HEK293 (cell line): ENCODE measurements around the gene EDC3.

Source experiments
- CTCF ChIA-PET: fragments of 350-600 bp; formaldehyde crosslinking; extraction: SDS; loops from one replicate; lab custom pipeline; 2021; ENCODE audit warnings: antibody characterized with exemption; lab: Yijun Ruan, JAX
- POLR2A ChIA-PET: fragments of 300-600 bp; formaldehyde crosslinking; extraction: SDS; loops from one replicate; lab custom pipeline; 2020; ENCODE audit warnings: antibody characterized with exemption, inconsistent platforms; lab: Yijun Ruan, JAX
- H3K27ac ChIP-seq: fragments of 200-500 bp; sonication (Bioruptor generic); 2 replicates; pipeline ENCODE4 v1.5.1; 2014; ENCODE audit warnings: low read depth, low read length, control low read depth, inconsistent platforms; ENCODE audit errors: extremely low read depth
- H3K36me3 ChIP-seq, 2 experiments: fragments of 200-500 bp in 1 of 2; sonication (Bioruptor generic) in 1 of 2; 1 replicate in 1 of 2; 2 replicates in 1 of 2; pipeline ENCODE4 v1.5.1; 2014 to 2017; ENCODE audit warnings: inconsistent platforms in 2 of 2, low read length in 2 of 2; ENCODE audit not compliant: control insufficient read depth in 2 of 2, insufficient read depth in 1 of 2
- H3K4me1 ChIP-seq: fragments of 200-500 bp; sonication (Bioruptor generic); 2 replicates; pipeline ENCODE4 v1.5.1; 2014; ENCODE audit warnings: mild to moderate bottlenecking, low read length, inconsistent platforms; ENCODE audit not compliant: control insufficient read depth, insufficient read depth
- H3K4me3 ChIP-seq: 2 replicates; pipeline ENCODE4 v1.5.1; 2011; ENCODE audit warnings: low read depth, mild to moderate bottlenecking, control low read depth, low read length, moderate library complexity
- H3K9me3 ChIP-seq: fragments of 200-500 bp; sonication (Bioruptor generic); 2 replicates; pipeline ENCODE4 v1.5.1; 2014; ENCODE audit warnings: low read depth, low read length, inconsistent platforms; ENCODE audit not compliant: control insufficient read depth, insufficient read depth
- IKZF3 ChIP-seq: fragments of 450-650 bp; IDR thresholded peaks from 2 replicates; pipeline ENCODE4 v1.5.0; 2018; ENCODE audit warnings: missing biosample characterization, mild to moderate bottlenecking, missing genetic modification characterization, moderate library complexity
- INSM2 ChIP-seq: fragments of 450-650 bp; formaldehyde crosslinking; IDR thresholded peaks from 2 replicates; pipeline ENCODE4 v1.5.1; 2016; ENCODE audit warnings: missing biosample characterization, missing genetic modification characterization
- MZF1 ChIP-seq: fragments of 450-650 bp; formaldehyde crosslinking; IDR thresholded peaks from 2 replicates; pipeline ENCODE4 v1.5.1; 2017; ENCODE audit warnings: missing biosample characterization, missing genetic modification characterization, borderline replicate concordance
- PATZ1 ChIP-seq: fragments of 450-650 bp; formaldehyde crosslinking; IDR thresholded peaks from 2 replicates; pipeline ENCODE4 v1.5.1; 2016; ENCODE audit warnings: missing biosample characterization, missing genetic modification characterization
- SCRT2 ChIP-seq: fragments of 450-650 bp; formaldehyde crosslinking; IDR thresholded peaks from 2 replicates; pipeline ENCODE4 v1.5.1; 2016; ENCODE audit warnings: missing biosample characterization, missing genetic modification characterization
- ZBTB17 ChIP-seq: fragments of 450-650 bp; formaldehyde crosslinking; IDR thresholded peaks from 2 replicates; pipeline ENCODE4 v1.5.1; 2016; ENCODE audit warnings: missing biosample characterization, missing genetic modification characterization
- ZNF26 ChIP-seq: fragments of 450-650 bp; formaldehyde crosslinking; IDR thresholded peaks from 2 replicates; pipeline ENCODE4 v1.5.1; 2016; ENCODE audit warnings: missing biosample characterization, missing genetic modification characterization
- ZNF324 ChIP-seq: fragments of 450-650 bp; formaldehyde crosslinking; IDR thresholded peaks from 2 replicates; pipeline ENCODE4 v1.5.1; 2016; ENCODE audit warnings: missing biosample characterization, missing genetic modification characterization
- ZNF600 ChIP-seq: fragments of 450-650 bp; formaldehyde crosslinking; IDR thresholded peaks from 2 replicates; pipeline ENCODE4 v1.5.1; 2016; ENCODE audit warnings: missing biosample characterization, missing genetic modification characterization
- ZNF610 ChIP-seq: fragments of 450-650 bp; formaldehyde crosslinking; IDR thresholded peaks from 2 replicates; pipeline ENCODE4 v1.5.1; 2016; ENCODE audit warnings: missing biosample characterization, missing genetic modification characterization, borderline replicate concordance
- ZNF670 ChIP-seq: fragments of 450-650 bp; formaldehyde crosslinking; IDR thresholded peaks from 2 replicates; pipeline ENCODE4 v1.5.1; 2016; ENCODE audit warnings: missing biosample characterization, missing genetic modification characterization, low read depth
- ZNF777 ChIP-seq: fragments of 450-650 bp; formaldehyde crosslinking; IDR thresholded peaks from 2 replicates; pipeline ENCODE4 v1.5.1; 2017; ENCODE audit warnings: missing biosample characterization, missing genetic modification characterization, borderline replicate concordance
- ZSCAN18 ChIP-seq: fragments of 450-650 bp; formaldehyde crosslinking; IDR thresholded peaks from 2 replicates; pipeline ENCODE4 v1.5.1; 2016; ENCODE audit warnings: missing biosample characterization, missing genetic modification characterization
- TF ChIP-seq, protein P1 (sequence below): fragments of 450-650 bp; formaldehyde crosslinking; conservative IDR thresholded peaks from 2 replicates; pipeline ENCODE4 v1.5.1; 2016; ENCODE audit warnings: low read depth, missing biosample characterization, missing genetic modification characterization
- TF ChIP-seq, protein P2 (sequence below): fragments of 450-650 bp; IDR thresholded peaks from 2 replicates; pipeline ENCODE4 v1.5.1; 2018; ENCODE audit warnings: missing biosample characterization, mild to moderate bottlenecking, missing genetic modification characterization
- TF ChIP-seq, protein P3 (sequence below): fragments of 450-650 bp; formaldehyde crosslinking; IDR thresholded peaks from 2 replicates; pipeline ENCODE4 v1.5.1; 2016; ENCODE audit warnings: missing biosample characterization, missing genetic modification characterization, borderline replicate concordance

The EDC3 gene

GRCh38 chr15:74656935-74657535 is 38.8 kb downstream of the EDC3 start:
- CTCF ChIA-PET: interaction anchor here (0.8 to 1.5 kb wide), 4 partner anchors 10 to 114 kb away, joined by 3 to 5 read pairs (median 3); no protein-coding TSS in a partner anchor

DNA sequence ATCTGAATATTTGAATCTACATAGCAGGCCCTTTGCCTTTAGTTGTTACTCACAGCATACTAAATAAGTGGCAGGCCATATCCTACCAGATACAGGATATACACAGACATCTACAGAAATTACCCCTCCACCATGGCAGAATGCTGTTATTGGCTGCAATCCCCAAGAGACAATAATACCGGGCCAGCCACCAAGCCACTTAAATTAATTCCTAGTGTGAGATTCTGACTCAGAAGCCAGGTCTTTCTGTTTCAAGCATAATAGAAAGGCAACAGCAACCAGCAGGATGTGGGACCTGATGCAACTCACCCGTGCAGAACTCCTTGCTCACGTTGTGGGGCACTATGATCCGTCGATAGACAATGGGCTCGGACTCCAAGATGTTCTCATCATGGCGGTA is 40.4 kb downstream of the EDC3 start:
- H3K4me1 ChIP-seq: peaks cover 16% of the 10 kb centered on the region
- CTCF ChIA-PET: interaction anchor here (1.3 to 16.2 kb wide), 3 partner anchors 21 to 246 kb away, joined by 4 to 200 read pairs (median 7); no protein-coding TSS in a partner anchor
- H3K27ac ChIP-seq: no peak overlapping the region
- H3K4me3 ChIP-seq: no peak overlapping the region
- POLR2A ChIA-PET: no interaction called here
- peaks cover 4 to 32% of the 10 kb centered on the region in 2 experiments; a peak in 2 of 3 replicates for H3K36me3 ChIP-seq
- H3K9me3 ChIP-seq: no peaks in the 10 kb centered on the region
- TF ChIP-seq, protein P1, sequence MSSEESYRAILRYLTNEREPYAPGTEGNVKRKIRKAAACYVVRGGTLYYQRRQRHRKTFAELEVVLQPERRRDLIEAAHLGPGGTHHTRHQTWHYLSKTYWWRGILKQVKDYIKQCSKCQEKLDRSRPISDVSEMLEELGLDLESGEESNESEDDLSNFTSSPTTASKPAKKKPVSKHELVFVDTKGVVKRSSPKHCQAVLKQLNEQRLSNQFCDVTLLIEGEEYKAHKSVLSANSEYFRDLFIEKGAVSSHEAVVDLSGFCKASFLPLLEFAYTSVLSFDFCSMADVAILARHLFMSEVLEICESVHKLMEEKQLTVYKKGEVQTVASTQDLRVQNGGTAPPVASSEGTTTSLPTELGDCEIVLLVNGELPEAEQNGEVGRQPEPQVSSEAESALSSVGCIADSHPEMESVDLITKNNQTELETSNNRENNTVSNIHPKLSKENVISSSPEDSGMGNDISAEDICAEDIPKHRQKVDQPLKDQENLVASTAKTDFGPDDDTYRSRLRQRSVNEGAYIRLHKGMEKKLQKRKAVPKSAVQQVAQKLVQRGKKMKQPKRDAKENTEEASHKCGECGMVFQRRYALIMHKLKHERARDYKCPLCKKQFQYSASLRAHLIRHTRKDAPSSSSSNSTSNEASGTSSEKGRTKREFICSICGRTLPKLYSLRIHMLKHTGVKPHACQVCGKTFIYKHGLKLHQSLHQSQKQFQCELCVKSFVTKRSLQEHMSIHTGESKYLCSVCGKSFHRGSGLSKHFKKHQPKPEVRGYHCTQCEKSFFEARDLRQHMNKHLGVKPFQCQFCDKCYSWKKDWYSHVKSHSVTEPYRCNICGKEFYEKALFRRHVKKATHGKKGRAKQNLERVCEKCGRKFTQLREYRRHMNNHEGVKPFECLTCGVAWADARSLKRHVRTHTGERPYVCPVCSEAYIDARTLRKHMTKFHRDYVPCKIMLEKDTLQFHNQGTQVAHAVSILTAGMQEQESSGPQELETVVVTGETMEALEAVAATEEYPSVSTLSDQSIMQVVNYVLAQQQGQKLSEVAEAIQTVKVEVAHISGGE (tag by site-specific recombination): no peak
- TF ChIP-seq ZNF26 (tag by site-specific recombination): no peak
- TF ChIP-seq IKZF3 (tag by site-specific recombination): peak; percentile 20; the same call in 1 of the 2 replicates
- TF ChIP-seq SCRT2 (tag by site-specific recombination): peak; percentile 43; the same call in 1 of the 2 replicates
- TF ChIP-seq, protein P2, sequence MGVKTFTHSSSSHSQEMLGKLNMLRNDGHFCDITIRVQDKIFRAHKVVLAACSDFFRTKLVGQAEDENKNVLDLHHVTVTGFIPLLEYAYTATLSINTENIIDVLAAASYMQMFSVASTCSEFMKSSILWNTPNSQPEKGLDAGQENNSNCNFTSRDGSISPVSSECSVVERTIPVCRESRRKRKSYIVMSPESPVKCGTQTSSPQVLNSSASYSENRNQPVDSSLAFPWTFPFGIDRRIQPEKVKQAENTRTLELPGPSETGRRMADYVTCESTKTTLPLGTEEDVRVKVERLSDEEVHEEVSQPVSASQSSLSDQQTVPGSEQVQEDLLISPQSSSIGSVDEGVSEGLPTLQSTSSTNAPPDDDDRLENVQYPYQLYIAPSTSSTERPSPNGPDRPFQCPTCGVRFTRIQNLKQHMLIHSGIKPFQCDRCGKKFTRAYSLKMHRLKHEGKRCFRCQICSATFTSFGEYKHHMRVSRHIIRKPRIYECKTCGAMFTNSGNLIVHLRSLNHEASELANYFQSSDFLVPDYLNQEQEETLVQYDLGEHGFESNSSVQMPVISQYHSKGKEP (tag by site-specific recombination): peak; percentile 63
- no peak for TF ChIP-seq ZNF670
- peak; percentile 61 for TF ChIP-seq PATZ1 (tag by site-specific recombination)
- TF ChIP-seq, protein P3, sequence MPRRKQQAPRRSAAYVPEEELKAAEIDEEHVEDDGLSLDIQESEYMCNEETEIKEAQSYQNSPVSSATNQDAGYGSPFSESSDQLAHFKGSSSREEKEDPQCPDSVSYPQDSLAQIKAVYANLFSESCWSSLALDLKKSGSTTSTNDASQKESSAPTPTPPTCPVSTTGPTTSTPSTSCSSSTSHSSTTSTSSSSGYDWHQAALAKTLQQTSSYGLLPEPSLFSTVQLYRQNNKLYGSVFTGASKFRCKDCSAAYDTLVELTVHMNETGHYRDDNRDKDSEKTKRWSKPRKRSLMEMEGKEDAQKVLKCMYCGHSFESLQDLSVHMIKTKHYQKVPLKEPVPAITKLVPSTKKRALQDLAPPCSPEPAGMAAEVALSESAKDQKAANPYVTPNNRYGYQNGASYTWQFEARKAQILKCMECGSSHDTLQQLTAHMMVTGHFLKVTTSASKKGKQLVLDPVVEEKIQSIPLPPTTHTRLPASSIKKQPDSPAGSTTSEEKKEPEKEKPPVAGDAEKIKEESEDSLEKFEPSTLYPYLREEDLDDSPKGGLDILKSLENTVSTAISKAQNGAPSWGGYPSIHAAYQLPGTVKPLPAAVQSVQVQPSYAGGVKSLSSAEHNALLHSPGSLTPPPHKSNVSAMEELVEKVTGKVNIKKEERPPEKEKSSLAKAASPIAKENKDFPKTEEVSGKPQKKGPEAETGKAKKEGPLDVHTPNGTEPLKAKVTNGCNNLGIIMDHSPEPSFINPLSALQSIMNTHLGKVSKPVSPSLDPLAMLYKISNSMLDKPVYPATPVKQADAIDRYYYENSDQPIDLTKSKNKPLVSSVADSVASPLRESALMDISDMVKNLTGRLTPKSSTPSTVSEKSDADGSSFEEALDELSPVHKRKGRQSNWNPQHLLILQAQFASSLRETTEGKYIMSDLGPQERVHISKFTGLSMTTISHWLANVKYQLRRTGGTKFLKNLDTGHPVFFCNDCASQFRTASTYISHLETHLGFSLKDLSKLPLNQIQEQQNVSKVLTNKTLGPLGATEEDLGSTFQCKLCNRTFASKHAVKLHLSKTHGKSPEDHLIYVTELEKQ: peak; percentile 22; the same call in 1 of the 2 replicates
- TF ChIP-seq ZNF777 (tag by site-specific recombination): no peak
- peak; percentile 26; the same call in 1 of the 2 replicates for TF ChIP-seq INSM2 (tag by site-specific recombination)
- TF ChIP-seq ZNF600: peak; percentile 85

More at GRCh38 chr15:74656935-74657535, 38.8 kb downstream of the EDC3 start:
- POLR2A ChIA-PET: interaction anchor here (0.6 kb wide), 1 partner anchor 180 kb away, joined by 3 read pairs; no protein-coding TSS in a partner anchor
- no peak overlapping the region for H3K27ac ChIP-seq
- no peak overlapping the region for H3K4me3 ChIP-seq
- H3K36me3 ChIP-seq: peaks cover 0 to 22% of the 10 kb centered on the region in 2 experiments; a peak in 2 of 3 replicates
- TF ChIP-seq ZNF610 (tag by site-specific recombination): no peak
- TF ChIP-seq ZNF600: peak; percentile 50; the same call in 1 of the 2 replicates
- TF ChIP-seq ZBTB17 (tag by site-specific recombination): peak; percentile 33; the same call in 1 of the 2 replicates
- TF ChIP-seq ZNF324 (tag by site-specific recombination): no peak
- no peak for TF ChIP-seq ZSCAN18 (tag by site-specific recombination)
- no peak for TF ChIP-seq MZF1 (tag by site-specific recombination)
- H3K9me3 ChIP-seq: no peaks in the 10 kb centered on the region
- peaks cover 18% of the 10 kb centered on the region for H3K4me1 ChIP-seq
